A549 treated with dexamethasone at 1 μM for 4 hours (cell line): ENCODE data around the gene RIPOR1. TPM values are rescaled to one million over a fixed set of nuclear protein-coding genes. Genes with fewer than 3 reads are reported as not detected.

Experiments used
- total RNA-seq: library from RNA; stranded (reverse); fragments of 200-300 nt; extraction: Qiagen RNA extraction; gene quantifications from 5 replicates; pipeline ENCODE4 v1.2.3, GENCODE V29; 2022

The RIPOR1 gene
- total RNA-seq = 36.3 to 42.3 TPM (median 38.6 TPM) in 5 replicates

GRCh38 chr16:67528222-67528869 is at the start of gene RIPOR1:
Gene RIPOR1 (plus strand): TSS chr16:67528829. CDS start chr16:67538447, 9,618 bp downstream.

GRCh38 chr16:67480833-67481560 is 47.6 kb upstream of the RIPOR1 start, which contains the start of gene ATP6V0D1:
Gene ATP6V0D1 (minus strand): TSS chr16:67481157. CDS start chr16:67481086, 71 bp downstream.

GRCh38 chr16:67483150-67483549 is 45.5 kb upstream of the RIPOR1 start, which contains the start of gene AGRP:
Gene AGRP (minus strand): TSS chr16:67483547. CDS start chr16:67483398, 149 bp downstream.

GRCh38 chr16:67562526-67562917 is 33.9 kb downstream of the RIPOR1 start, which contains the start of gene CTCF:
Gene CTCF (plus strand): TSS chr16:67562526. CDS start chr16:67610833, 48,307 bp downstream.

Other genes starting within 250 kb of the RIPOR1 start
- 10.1 to 14.2 TPM (median 12.5 TPM) in 5 replicates for gene PLEKHG4, start 249.3 kb upstream of the RIPOR1 start, total RNA-seq
- 0.11 to 0.47 TPM (median 0.34 TPM) in 5 replicates for gene KCTD19, start 202.1 kb upstream of the RIPOR1 start, total RNA-seq
- 0.11 to 0.14 TPM in 2 of 5 replicates, not detected in the others for gene LRRC36, start 202.0 kb upstream of the RIPOR1 start, total RNA-seq
- 9.2 to 13.3 TPM (median 12.4 TPM) in 5 replicates for gene TPPP3, start 135.3 kb upstream of the RIPOR1 start, total RNA-seq
- 4.6 to 7.4 TPM (median 5.5 TPM) in 5 replicates for gene ZDHHC1, start 112.4 kb upstream of the RIPOR1 start, total RNA-seq
- gene HSD11B2, start 97.7 kb upstream of the RIPOR1 start, total RNA-seq = 1.6 to 3.3 TPM (median 2.4 TPM) in 5 replicates
- gene ATP6V0D1, start 47.7 kb upstream of the RIPOR1 start, total RNA-seq = 103 to 118 TPM (median 107 TPM) in 5 replicates
- 0.13 TPM in 1 of 5 replicates, not detected in the others for gene AGRP, start 45.3 kb upstream of the RIPOR1 start, total RNA-seq
- gene CTCF, start 33.7 kb downstream of the RIPOR1 start, total RNA-seq = 32.2 to 41.6 TPM (median 39.0 TPM) in 5 replicates
- gene CARMIL2, start 116.3 kb downstream of the RIPOR1 start, total RNA-seq = 1.5 to 2.6 TPM (median 2.0 TPM) in 5 replicates
- gene ACD, start 131.4 kb downstream of the RIPOR1 start, total RNA-seq = 26.7 to 36.7 TPM (median 33.8 TPM) in 5 replicates
- 1.7 to 2.8 TPM (median 2.2 TPM) in 5 replicates for gene PARD6A, start 132.1 kb downstream of the RIPOR1 start, total RNA-seq
- gene ENKD1, start 137.9 kb downstream of the RIPOR1 start, total RNA-seq = 7.4 to 10.9 TPM (median 9.7 TPM) in 5 replicates
- gene C16orf86, start 138.0 kb downstream of the RIPOR1 start, total RNA-seq = 0.06 to 0.14 TPM (median 0.10 TPM) in 3 of 5 replicates, not detected in the others
- 14.3 to 17.7 TPM (median 16.4 TPM) in 5 replicates for gene GFOD2, start 190.5 kb downstream of the RIPOR1 start, total RNA-seq